GM21576 (cell line): ENCODE measurements around the gene INO80D.
"Not testable (repeated sequence)": the region's sequence is repeated elsewhere in the genome, so short reads cannot be mapped to it uniquely, and the experiment has no call there.

Experiments
- ATAC-seq: cut with Tn5 transposase; IDR thresholded peaks from one replicate; pipeline ENCODE4 v1.9.1; 2021; ENCODE audit warnings: mild to moderate bottlenecking, moderate library complexity; ENCODE audit not compliant: unreplicated experiment

The INO80D gene

DNA sequence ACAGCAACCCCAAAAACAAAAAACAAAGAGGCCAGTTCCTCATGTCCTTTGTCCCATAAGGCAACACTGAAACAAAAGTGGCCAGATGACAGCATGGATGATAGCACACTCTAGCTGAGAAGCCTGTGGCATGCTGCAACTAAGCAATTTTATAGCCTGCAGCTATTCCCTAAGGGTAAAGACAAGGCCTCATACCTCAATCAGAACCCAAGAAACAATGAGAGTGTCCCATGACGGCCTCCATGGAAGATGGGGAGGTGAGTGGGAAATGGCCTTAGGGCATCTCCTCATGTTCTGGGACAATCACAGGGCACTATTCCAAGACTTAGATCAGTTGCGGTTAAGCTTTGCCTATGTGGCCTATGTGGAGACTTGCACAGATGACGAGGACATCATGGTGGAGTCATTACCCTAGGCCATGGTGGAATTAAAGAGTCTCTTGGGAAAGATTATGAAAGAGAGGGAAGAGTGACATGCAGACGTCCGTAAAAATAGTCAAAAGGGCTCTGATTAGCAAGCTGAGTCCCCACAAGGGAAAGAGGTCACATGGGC lies 103.1 kb downstream of the INO80D start:
- ATAC-seq: no peak

DNA sequence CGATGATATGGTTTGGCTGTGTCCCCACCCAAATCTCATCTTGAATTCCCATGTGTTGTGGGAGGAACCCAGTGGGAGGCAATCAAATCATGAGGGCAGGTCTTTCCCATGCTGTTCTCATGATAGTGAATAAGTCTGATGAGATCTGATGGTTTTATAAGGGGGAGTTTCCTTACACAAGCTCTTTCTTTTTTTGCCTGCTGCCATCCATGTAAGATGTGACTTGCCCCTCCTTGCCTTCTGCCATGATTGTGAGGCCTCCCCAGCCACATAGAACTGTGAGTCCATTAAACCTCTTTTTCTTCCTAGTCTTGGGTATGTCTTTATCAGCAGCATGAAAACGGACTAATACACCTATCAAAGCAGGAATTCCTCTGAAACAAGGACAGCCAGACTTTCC lies 107.2 kb downstream of the INO80D start:
- ATAC-seq: not testable (repeated sequence)

DNA sequence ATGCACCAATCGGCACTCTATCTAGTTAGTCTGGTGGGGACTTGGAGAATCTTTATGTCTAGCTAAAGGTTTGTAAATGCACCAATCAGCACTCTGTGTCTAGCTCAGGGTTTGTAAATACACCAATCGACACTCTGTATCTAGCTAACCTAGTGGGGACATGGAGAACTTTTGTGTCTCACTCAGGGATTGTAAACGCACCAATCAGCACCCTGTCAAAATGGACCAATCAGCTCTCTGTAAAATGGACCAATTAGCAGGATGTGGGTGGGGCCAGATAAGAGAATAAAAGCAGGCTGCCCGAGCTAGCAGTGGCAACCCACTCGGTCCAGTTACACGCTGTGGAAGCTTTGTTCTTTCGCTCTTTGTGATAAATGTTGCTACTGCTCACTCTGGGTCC lies 108.3 kb downstream of the INO80D start:
- not testable (repeated sequence) for ATAC-seq

DNA sequence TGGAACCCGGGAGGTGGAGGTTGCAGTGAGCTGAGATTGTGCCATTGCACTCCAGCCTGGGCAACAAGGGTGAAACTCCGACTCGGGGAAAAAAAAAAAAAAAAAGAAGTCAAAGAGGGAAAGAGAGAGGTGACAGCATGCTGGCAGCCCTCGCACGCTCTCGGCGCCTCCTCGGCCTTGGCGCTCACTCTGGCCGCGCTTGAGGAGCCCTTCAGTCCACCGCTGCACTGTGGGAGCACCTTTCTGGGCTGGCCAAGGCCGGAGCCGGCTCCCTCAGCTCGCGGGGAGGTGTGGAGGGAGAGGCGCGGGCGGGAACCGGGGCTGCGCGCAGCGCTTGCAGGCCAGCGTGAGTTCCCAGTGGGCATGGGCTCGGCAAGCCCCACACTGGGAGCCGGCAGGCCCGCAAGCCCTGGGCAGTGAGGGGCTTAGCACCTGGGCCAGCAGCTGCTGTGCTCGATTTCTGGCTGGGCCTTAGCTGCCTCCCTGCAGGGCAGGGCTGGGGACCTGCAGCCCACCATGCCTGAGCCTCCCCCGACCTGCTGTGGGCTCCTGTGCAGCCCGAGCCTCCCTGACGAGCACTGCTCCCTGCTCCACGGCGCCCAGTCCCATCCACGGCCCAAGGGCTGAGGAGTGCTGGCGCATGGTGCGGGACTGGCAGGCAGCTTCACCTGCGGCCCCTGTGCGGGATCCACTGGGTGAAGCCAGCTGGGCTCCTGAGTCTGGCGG lies 108.9 kb downstream of the INO80D start:
- ATAC-seq: not testable (repeated sequence)

DNA sequence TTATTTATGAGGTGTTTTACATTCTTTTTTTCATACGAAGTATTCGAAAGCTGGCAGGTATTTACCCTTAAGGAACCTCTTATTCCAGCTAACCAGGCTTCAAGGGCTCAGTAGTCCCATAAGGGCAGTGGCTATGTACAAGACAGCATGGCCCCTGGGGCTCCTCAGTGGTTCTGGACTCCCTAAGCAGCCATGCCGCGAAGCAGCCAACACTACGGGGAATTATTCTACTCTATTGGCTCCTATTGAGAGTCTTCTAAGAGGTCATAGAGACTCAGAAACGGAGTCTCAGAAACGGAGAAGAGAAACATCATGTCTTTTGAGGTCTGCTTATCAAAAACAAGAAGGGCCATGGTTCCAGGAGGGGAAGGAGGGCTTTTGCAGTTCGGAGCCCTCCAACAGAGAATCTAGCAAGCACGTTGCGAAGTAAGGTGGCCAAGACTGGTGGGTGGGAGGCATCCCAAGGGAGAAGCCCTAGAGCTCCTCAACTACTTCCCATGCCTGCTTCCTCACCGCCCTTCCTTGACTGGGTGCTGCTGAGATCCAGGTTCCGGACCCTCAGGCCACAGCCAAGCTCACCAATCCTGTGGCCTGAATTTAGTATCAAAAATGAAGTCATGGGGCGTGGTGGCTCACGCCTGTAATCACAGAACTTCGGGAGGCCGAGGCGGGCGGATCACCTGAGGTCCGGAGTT lies 109.7 kb downstream of the INO80D start:
- no peak for ATAC-seq

DNA sequence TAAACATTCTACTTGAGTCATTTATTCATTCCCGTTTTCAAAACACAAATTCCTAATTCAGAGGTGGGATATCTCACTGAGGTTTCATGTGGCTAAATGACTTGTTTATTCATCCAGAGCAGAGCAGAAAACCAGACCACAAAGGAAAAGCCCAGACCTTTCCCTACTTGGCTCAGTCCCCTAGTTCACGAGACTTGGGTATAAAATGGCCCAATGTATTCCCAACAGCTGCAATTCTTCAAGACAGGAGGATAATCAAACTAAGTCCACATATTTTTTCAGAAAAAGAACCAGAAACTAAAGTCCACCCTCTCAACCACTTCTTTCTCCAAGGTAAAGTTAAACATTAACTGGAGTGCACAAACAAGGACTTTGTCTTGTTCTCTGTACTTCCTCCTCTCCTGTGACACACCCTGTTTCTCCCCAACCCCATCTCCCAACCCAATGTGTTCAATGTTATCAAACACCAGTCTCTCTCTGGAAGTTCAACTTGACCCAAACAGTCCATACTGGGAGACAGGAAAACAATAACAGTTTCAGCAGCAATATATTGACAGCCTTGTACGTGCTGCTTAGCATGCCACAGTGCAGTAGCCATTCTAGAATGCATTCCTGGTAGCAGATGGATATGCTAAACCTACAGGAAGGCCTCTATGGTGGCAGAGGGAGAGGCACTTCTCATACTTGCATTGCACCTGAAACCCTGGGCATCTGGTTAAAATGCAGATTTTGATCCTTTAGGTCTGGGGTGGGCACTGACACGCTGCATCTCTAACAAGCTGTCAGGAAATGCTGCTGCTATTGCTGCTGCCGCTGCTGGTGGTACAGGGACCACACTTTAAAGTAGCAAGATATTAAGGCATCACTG lies 110.7 kb downstream of the INO80D start:
- no peak for ATAC-seq

DNA sequence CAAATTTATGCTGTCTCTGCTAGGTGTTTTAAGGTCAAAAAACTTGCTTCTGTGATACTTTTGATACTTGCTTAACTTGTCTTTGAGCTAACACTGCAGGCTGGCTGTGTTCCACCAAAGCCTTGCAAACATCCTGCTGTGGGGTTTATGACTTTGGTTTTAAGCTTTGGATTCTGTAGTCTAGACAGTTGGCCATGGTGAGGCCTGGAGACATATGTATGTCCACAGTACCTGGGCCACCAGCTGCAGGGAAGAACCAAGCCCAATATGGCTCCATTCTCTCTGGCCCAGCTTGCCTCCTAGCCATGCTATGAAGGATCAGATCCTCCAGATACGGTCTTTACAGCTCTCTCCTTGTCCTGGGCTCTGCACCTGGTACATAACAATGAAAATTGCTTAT lies 113.9 kb downstream of the INO80D start:
- no peak for ATAC-seq

DNA sequence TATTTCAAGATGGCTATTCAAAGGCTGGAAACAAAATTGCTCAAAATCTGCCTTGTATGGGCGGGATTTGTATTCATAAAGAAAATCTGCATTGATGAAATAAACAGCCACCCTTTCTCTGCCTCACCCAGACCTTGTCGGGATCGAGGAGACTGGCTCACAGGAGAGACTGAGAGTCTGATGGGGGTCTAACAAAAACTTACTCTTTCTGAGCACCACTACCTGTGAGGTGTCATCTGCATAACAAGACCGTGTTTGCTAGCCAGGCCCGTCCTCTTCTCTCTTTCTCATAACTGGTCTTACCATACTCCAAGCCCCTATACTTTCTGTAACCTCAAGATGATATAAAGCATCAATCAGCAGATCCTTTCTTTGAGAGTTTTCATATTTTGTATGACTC lies 115.6 kb downstream of the INO80D start:
- no peak for ATAC-seq

DNA sequence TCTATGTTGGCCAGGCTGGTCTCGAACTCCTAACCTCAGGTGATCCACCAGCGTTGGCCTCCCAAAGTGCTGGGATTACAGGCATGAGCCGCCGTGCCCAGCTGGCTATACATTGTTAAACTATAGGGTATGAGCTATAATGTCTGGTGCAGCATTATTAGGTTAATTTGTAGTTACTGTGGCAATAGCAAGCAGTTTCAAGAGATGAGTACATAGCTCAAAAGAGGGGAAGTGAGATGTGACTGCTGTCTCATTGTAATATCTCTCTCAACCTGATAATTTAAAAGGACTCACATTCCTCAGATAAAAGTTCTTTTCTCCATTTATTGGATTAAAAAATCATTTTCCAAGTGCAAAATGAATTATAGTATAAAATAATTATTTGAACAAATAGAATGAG lies 116.4 kb downstream of the INO80D start:
- no peak for ATAC-seq

DNA sequence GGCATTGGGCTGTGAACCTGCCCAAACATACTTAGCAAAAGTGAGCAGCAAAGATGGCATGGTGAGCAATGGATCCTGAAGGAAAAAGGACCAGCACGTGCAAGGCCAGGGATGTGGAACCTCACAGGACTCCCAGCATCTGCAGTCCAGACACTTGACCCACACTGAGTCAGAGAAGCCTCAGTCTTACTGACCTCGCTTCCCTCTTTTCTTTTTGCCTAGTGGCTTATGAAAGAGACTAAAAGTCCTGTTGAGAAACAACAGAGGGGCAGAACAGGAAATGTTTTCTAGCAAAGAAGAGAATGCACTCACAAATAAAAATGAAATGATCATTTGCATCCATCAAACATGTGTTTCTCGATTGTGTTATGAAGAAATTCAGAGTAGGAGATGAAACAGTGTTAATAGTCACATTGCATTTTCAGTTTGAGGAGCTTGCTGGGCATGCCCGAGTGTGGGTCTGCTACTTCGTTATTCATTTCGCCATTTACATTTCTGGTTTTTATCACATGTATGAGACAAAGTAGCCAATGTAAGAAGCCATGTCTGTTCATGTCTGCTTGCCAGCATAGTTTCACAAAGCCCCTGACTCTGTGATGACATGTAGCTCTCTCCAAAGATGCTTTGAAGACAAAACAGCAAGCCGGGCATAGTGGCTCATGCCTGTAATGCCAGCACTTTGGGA lies 118.4 kb downstream of the INO80D start:
- no peak for ATAC-seq

DNA sequence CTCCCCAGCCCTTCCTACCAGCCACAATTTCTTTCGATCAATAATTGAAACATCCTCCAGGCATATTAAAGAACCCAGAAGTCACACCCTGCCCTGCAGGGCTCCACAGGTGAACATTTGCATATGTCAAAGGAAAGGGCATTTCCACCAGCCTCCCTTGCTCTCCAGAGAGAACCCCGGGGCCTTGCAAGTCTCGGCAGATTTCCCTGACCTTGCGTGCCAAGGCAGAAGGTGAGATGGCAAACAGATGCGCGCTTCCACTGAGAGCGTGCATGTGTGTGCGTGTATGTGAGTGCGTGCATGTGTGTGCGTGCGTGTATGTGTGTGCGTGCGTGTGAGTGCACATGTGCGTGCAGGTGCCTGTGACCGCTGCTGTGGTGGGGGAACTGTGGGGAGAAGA lies 120.3 kb downstream of the INO80D start:
- ATAC-seq: no peak

DNA sequence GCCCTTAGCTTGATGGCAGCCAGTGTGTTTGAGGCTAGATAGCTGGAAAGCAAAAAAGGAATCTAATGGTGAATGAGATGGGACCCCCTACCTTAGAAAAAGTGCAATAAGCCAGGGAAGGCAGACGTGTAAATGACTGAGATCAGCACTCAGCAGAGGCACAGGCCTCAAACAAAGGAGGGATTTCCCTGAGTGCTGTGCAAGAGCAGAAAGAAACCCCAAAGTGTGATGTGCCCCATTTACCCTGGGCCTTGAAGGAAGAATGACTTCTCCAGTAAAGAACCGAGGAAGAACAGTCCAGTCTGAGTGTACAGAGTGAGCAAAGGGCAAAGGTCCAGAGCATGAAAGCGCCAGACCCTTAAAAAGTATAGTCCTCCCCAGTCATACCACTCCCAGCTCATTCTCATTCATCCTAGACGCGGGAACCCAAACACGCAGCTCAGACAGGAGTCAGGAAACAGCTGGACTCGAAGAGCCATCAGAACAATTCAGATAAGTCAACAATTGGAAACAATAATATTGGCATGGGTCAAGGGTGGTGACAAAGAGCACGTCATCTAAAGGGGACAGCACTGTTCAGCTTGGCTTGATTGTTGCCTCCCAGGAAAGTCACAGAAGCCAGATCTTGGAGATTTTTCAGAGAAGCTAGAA lies 121.7 kb downstream of the INO80D start:
- no peak for ATAC-seq

DNA sequence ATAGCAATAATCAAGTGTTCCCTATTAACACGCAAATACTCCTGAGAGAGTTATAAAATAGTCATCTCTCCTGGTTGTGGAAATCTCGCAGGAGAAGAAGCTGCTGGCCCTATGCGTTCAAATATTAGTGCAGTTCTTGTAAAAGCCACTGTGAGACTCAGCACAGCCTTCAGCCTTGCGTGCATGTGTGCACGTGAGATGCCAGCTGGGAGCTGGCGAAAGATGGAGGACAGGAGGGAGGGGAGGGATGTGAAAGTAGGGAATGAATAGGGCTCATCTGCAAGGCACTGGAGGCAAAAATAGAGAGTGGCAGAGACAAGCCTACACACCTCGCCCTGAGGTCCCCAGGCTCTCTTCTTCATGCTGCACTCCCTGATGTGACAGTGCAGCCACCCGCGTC lies 126.5 kb downstream of the INO80D start:
- no peak for ATAC-seq

DNA sequence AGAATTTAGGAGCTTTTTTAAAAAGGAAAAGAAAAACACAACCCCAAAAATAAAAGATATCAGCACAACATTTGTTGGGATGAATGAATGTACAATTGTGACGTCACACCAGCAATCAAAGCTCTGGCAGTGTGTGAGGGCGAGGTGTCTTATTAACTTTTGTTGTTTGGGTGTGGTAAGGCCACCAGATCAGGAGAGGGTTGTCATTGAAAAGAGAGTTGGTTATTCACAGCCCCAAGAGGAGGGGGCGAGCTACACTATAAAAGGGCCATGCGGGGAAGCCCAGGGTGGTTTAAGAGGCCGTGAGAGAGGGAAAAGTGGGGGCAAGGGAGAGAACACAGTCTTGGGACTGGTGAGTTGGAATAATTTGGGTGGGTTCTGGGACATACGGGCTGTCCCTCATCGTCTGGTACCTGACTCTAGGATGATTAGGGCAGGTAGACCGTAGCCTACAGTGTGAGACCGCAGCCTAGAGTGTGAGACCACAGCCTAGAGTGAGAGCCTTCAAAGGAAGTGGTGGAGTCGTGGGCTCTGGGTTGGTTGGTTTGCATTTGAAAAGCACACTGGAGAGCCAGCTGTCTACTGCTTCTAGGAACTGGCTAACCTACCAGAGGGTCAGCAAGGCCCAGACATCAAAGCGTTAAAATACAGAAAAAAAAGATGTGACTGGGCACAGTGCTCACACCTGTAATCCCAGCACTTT lies 128.4 kb downstream of the INO80D start:
- ATAC-seq: no peak

DNA sequence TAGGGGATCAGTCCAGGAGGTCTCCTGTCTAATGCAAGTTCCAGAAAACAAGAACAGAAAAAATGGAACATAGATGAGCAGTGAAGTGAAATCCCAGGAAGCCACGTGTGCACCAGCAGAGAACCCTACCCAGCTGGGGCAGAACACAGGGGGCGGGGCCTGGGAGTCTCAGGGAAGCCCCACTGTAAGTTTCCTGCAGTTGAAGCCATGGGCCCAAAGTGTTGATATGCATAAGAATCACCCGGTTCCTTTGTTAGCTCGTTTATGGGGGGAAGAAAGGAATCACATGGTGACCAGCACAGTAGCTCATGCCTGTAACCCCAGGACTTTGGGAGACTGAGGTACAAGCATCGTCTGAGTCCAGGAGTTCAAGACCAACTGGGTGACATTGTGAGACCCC lies 131.3 kb downstream of the INO80D start:
- no peak for ATAC-seq

DNA sequence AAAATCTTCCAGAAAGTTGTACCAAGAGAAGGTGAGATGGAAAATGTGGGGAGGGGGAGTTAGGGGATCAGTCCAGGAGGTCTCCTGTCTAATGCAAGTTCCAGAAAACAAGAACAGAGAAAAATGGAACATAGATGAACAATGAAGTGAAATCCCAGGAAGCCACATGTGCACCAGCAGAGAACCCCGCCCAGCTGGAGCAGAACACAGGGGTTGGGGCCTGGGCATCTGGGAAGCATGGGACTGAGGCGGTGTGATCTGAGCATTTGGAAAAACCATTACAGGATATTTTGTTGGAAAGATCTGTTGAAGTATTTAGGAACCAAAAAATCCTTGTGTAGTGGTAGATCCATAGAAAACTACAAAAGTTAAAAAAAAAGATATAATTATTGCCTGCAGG lies 133.7 kb downstream of the INO80D start:
- ATAC-seq: no peak

DNA sequence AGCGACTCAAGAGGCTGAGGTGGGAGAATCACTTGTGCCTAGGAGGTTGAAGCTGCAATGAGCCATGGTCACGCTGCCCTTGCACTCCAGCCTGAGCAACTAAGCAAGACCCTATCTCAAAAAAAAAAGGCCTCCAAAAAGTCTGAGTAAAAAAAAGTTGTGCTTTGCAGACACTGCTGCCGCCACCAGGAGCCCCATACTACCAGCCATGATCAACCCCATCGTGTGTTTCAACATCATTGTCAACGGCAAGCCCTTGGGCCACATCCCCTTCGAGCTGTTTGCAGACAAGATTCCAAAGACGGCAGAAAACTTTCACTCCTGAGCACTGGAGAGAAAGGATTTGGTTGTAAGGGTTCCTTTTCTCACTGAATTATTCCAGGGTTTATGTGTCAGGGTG lies 137.1 kb downstream of the INO80D start:
- ATAC-seq: no peak

DNA sequence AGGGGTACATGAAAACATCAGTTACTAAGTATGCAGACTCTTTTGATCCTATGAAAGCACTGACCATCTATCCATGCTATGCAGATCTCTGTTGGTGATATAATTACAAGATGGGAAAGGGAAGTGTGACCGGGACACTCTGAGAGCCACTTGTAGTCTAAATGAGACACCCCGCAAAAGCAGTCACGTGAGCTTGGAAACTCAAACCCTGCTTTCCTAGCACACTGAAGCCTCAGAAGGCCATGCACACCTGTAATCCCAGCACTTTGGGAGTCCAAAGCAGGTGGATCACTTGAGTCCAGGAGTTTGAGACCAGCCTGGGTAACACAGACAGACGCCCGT lies 137.5 kb downstream of the INO80D start:
- no peak for ATAC-seq

DNA sequence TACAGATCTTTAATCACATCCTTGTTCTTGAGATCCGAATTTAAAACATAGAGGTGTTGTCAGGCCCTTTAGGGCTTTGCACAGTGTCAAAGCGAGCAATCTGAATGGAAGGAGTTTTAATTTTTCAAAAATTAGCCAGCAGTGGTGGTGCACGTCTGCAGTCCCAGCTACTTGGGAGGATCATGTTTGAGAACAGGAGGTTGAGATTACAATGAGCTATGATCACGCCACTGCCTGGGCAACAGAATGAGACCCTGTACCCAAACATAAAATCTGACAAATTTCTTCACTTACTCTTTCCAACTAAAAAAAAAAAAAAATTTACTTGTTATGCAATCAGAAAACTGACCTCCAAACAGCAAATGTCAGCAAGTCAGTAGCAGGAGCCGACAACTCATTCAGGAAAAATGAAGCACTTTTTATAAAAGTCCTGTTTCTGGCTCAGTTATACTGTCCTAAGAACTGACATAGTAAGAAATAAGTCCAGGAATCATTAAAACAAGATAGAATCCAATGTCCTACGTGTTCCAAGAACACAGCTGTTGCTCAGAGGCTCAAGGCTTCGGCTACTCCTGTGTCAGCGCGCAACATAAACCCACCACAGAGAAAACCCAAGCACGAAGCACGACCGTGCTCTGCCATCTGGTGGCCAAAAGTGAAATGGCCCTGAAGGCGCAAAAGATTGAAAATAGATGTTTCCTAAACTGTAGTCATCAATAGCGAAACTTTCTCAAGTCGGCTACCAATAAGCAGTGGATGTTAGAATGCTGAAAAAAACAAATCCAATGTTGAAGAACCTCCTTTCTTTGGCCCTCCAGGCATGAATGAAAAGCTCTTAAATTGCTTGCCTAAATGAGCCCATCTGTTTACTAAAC lies 138.1 kb downstream of the INO80D start:
- ATAC-seq: peak; percentile 88
